H1 (cell line): ENCODE data around the gene PSKH1.

Experiments
- BRCA1 ChIP-seq: IDR thresholded peaks from 2 replicates; pipeline ENCODE4 v1.6.1; 2012; ENCODE audit warnings: low read depth, low read length, improper control_type of control experiment
- CHD2 ChIP-seq: IDR thresholded peaks from 2 replicates; pipeline ENCODE4 v1.6.1; 2012; ENCODE audit warnings: low read length, improper control_type of control experiment
- CTCF ChIP-seq, 3 experiments: IDR thresholded peaks; 1 replicate in 2 of 3; 2 replicates in 1 of 3; pipeline versions ENCODE4 v1.5.1 to v1.6.1; 2011; ENCODE audit warnings: low read length in 3 of 3, mild to moderate bottlenecking in 3 of 3, inconsistent platforms in 2 of 3, low read depth in 1 of 3, moderate library complexity in 1 of 3; ENCODE audit not compliant: insufficient read depth in 1 of 3; ENCODE audit errors: control extremely low read depth in 1 of 3
- JUND ChIP-seq: IDR thresholded peaks from 2 replicates; pipeline ENCODE4 v1.6.1; 2011; ENCODE audit warnings: mild to moderate bottlenecking, improper control_type of control experiment, low read length
- MAX ChIP-seq: IDR thresholded peaks from 2 replicates; pipeline ENCODE4 v1.6.1; 2012; ENCODE audit warnings: inconsistent platforms
- POLR2A ChIP-seq, 2 experiments: IDR thresholded peaks; 1 replicate in 1 of 2; 2 replicates in 1 of 2; pipeline ENCODE4 v1.6.1; 2011; ENCODE audit warnings: low read depth in 2 of 2, low read length in 2 of 2, mild to moderate bottlenecking in 2 of 2; ENCODE audit errors: control extremely low read depth in 1 of 2
- POLR2AphosphoS5 ChIP-seq: IDR thresholded peaks from 2 replicates; pipeline ENCODE4 v1.6.1; 2011; ENCODE audit warnings: low read depth, low read length
- SP1 ChIP-seq: IDR thresholded peaks from 2 replicates; pipeline ENCODE4 v1.6.1; 2011; ENCODE audit warnings: low read depth, low read length
- SP4 ChIP-seq: IDR thresholded peaks from 2 replicates; pipeline ENCODE4 v1.6.1; 2012; ENCODE audit warnings: low read length, inconsistent platforms
- USF2 ChIP-seq: IDR thresholded peaks from 2 replicates; pipeline ENCODE4 v1.6.1; 2011; ENCODE audit warnings: low read length, improper control_type of control experiment

GRCh38 chr16:67964477-67965131 is 71.5 kb downstream of the PSKH1 start:
- TF ChIP-seq CTCF (IDR thresholded peaks at IDR 0.05; ENCODE audit: control extremely low read depth in 1 of 3, insufficient read depth in 1 of 3, low read depth in 1 of 3, low read length in 3 of 3) (no peak), POLR2A (IDR thresholded peaks at IDR 0.05; ENCODE audit: control extremely low read depth in 1 of 2, low read depth in 2 of 2, low read length in 2 of 2) (no peak), JUND (no peak), SP4 (no peak), USF2 (no peak), MAX (no peak), POLR2AphosphoS5 (no peak), SP1 (no peak), BRCA1 (no peak), CHD2 (no peak)
